Liver (tissue), 9 donors: Measurements from ENCODE around the gene CARD11. TPM values are rescaled to one million over a fixed set of nuclear protein-coding genes. Genes with fewer than 3 reads are reported as not detected.

Source experiments
- DNase-seq: peaks from one replicate; pipeline ENCODE4 v3.0.0-alpha.2; 2017; ENCODE audit warnings: low spot score
- H3K27ac ChIP-seq, 2 donors: one replicate each; pipeline ENCODE4 v1.7.0; 2013; ENCODE audit warnings: inconsistent platforms in 2 of 2, low read length in 2 of 2, control low read depth in 1 of 2, low read depth in 1 of 2, mild to moderate bottlenecking in 1 of 2
- H3K27me3 ChIP-seq, 4 donors: one replicate each; pipeline versions ENCODE4 v1.6.1 to v1.7.0; 2013; ENCODE audit warnings: low read length in 3 of 4, inconsistent platforms in 1 of 4, mild to moderate bottlenecking in 1 of 4, moderate library complexity in 1 of 4; ENCODE audit not compliant: control insufficient read depth in 4 of 4, insufficient read depth in 4 of 4
- H3K36me3 ChIP-seq, 4 donors: one replicate each; pipeline versions ENCODE4 v1.6.1 to v1.7.0; 2013; ENCODE audit warnings: low read length in 3 of 4, mild to moderate bottlenecking in 3 of 4, low read depth in 1 of 4, moderate library complexity in 1 of 4; ENCODE audit not compliant: control insufficient read depth in 4 of 4, insufficient read depth in 3 of 4
- H3K4me1 ChIP-seq, 4 donors: one replicate each; pipeline versions ENCODE4 v1.6.1 to v1.7.0; 2013; ENCODE audit warnings: low read length in 3 of 4, mild to moderate bottlenecking in 3 of 4, moderate library complexity in 1 of 4; ENCODE audit not compliant: control insufficient read depth in 4 of 4, insufficient read depth in 4 of 4
- H3K4me3 ChIP-seq, 3 donors: one replicate each; pipeline versions ENCODE4 v1.6.1 to v1.7.0; 2013; ENCODE audit warnings: low read length in 3 of 3, control low read depth in 1 of 3, low read depth in 1 of 3, mild to moderate bottlenecking in 1 of 3
- H3K9ac ChIP-seq, 2 donors: one replicate each; pipeline ENCODE4 v1.7.0; 2013; ENCODE audit warnings: low read length in 2 of 2, mild to moderate bottlenecking in 2 of 2, moderate library complexity in 2 of 2, control low read depth in 1 of 2, low read depth in 1 of 2
- H3K9me3 ChIP-seq, 4 donors: one replicate each; pipeline versions ENCODE4 v1.6.1 to v1.7.0; 2013; ENCODE audit warnings: low read length in 3 of 4; ENCODE audit not compliant: control insufficient read depth in 4 of 4
- EGR1 ChIP-seq, 2 donors: IDR thresholded peaks; 2 replicates each; pipeline ENCODE4 v1.6.1; 2016 to 2018; ENCODE audit warnings: antibody characterized with exemption in 2 of 2, low read depth in 2 of 2
- FOXA1 ChIP-seq: IDR thresholded peaks from 2 replicates; pipeline ENCODE4 v1.6.1; 2016; ENCODE audit warnings: antibody characterized with exemption
- FOXA2 ChIP-seq: IDR thresholded peaks from 2 replicates; pipeline ENCODE4 v1.6.1; 2016; ENCODE audit warnings: antibody characterized with exemption
- GABPA ChIP-seq, 2 donors: IDR thresholded peaks in 1 of 2; conservative IDR thresholded peaks in 1 of 2; 2 replicates each; pipeline ENCODE4 v1.6.1; 2016; ENCODE audit warnings: antibody characterized with exemption in 2 of 2, mild to moderate bottlenecking in 1 of 2, moderate library complexity in 1 of 2
- HNF4A ChIP-seq, 2 donors: conservative IDR thresholded peaks; 2 replicates each; pipeline ENCODE4 v1.6.1; 2016; ENCODE audit warnings: antibody characterized with exemption in 2 of 2, mild to moderate bottlenecking in 2 of 2
- HNF4G ChIP-seq: IDR thresholded peaks from 2 replicates; pipeline ENCODE4 v1.6.1; 2016; ENCODE audit warnings: antibody characterized with exemption
- JUND ChIP-seq, 2 donors: IDR thresholded peaks; 2 replicates each; pipeline ENCODE4 v1.6.1; 2016; ENCODE audit warnings: antibody characterized with exemption in 2 of 2
- NR2F2 ChIP-seq: IDR thresholded peaks from 2 replicates; pipeline ENCODE4 v1.6.1; 2016; ENCODE audit warnings: antibody characterized with exemption
- RAD21 ChIP-seq, 2 donors: IDR thresholded peaks; 2 replicates each; pipeline ENCODE4 v1.6.1; 2016; ENCODE audit warnings: antibody characterized with exemption in 2 of 2, mild to moderate bottlenecking in 2 of 2
- RXRA ChIP-seq, 2 donors: IDR thresholded peaks; 2 replicates each; pipeline ENCODE4 v1.6.1; 2017 to 2018; ENCODE audit warnings: antibody characterized with exemption in 2 of 2, mild to moderate bottlenecking in 1 of 2
- SP1 ChIP-seq: IDR thresholded peaks from 2 replicates; pipeline ENCODE4 v1.6.1; 2018; ENCODE audit warnings: antibody characterized with exemption, mild to moderate bottlenecking
- TAF1 ChIP-seq: conservative IDR thresholded peaks from 2 replicates; pipeline ENCODE4 v1.6.1; 2016; ENCODE audit warnings: antibody characterized with exemption, mild to moderate bottlenecking
- YY1 ChIP-seq: IDR thresholded peaks from 2 replicates; pipeline ENCODE4 v1.6.1; 2016; ENCODE audit warnings: antibody characterized with exemption, mild to moderate bottlenecking
- WGBS: extraction: QIAGEN DNeasy Blood & Tissue Kit; methylation state at CpG from one replicate; pipeline ENCODE4 v1.1.7; 2013; 5-methylcytosine and 5-hydroxymethylcytosine counted together
- polyA plus RNA-seq, 2 donors: library from polyadenylated mRNA; stranded (reverse) in 1 of 2; unstranded in 1 of 2; fragments of 200-250 nt in 1 of 2; fragments of >200 nt in 1 of 2; fragmentation: Nextera tagmentation in 1 of 2; extraction: Ambion mirVana in 1 of 2; gene quantifications; one replicate each; pipeline versions ENCODE4 v1.2.1 to v1.2.3, GENCODE V29; 2013 to 2015
- total RNA-seq, 2 donors: library from RNA; depleted of rRNA; stranded (reverse); fragments of >200 nt; gene quantifications; one replicate each; pipeline ENCODE4 v1.2.3, GENCODE V29; 2014
- TF ChIP-seq, protein P1 (sequence below): fragments of 150-350 bp; IDR thresholded peaks from 2 replicates; pipeline ENCODE4 v1.5.1; 2017; ENCODE audit warnings: improper control_type of control experiment, low read depth, low read length; ENCODE audit not compliant: missing input control
- TF ChIP-seq, protein P2 (sequence below): IDR thresholded peaks from 2 replicates; pipeline ENCODE4 v1.6.1; 2016; ENCODE audit warnings: antibody characterized with exemption
- TF ChIP-seq, protein P3 (sequence below): IDR thresholded peaks from 2 replicates; pipeline ENCODE4 v1.6.1; 2016; ENCODE audit warnings: antibody characterized with exemption
- TF ChIP-seq, protein P4 (sequence below): IDR thresholded peaks from 2 replicates; pipeline ENCODE4 v1.6.1; 2016; ENCODE audit warnings: antibody characterized with exemption
- TF ChIP-seq, protein P5 (sequence below): IDR thresholded peaks from 2 replicates; pipeline ENCODE4 v1.6.1; 2016; ENCODE audit warnings: antibody characterized with exemption, mild to moderate bottlenecking
- donor health status: healthy.
- donor health status: healthy.
- donor health status: healthy.
- donor health status: healthy.
- donor health status: healthy.

CARD11 gene
- total and polyA plus RNA-seq, 4 donors, result 0.42 to 1.3 (median 0.83) TPM

DNA sequence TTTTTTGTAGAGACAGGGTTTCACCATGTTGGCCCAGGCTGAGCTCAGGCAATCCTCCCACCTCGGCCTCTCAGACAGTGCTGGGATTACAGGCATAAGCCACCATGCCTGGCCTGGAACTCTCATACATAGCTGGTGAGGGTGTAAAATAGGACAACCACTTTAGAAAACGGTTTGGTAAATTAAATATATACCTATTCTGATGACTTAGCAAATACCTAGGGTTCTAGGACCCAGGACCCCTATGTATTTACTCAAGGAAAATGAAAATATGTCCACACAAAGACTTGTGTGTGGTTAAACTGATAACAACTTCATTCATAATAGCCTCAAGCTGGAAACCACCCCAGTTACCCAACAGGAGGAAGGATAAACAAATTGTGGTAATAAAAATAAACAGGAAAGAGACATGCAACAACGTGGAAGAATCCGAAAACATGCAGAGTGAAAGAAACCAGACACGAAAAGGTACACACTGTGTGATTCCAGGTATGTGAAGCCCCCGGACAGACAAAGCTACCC, 52.7 kb downstream of the CARD11 start:
- H3K4me3 ChIP-seq, result no peak overlapping the region
- no peaks in the 10 kb centered on the region for H3K27me3 ChIP-seq
- H3K9ac ChIP-seq, result no peak overlapping the region
- no peaks in the 10 kb centered on the region for H3K36me3 ChIP-seq
- 72% methylated on average over 6 of the region's 6 CpGs for WGBS
- H3K4me1 ChIP-seq, result no peaks in the 10 kb centered on the region
- no peak for DNase-seq
- no peak for TF ChIP-seq RAD21 (IDR thresholded peaks at IDR 0.05)
- TF ChIP-seq, protein P1, sequence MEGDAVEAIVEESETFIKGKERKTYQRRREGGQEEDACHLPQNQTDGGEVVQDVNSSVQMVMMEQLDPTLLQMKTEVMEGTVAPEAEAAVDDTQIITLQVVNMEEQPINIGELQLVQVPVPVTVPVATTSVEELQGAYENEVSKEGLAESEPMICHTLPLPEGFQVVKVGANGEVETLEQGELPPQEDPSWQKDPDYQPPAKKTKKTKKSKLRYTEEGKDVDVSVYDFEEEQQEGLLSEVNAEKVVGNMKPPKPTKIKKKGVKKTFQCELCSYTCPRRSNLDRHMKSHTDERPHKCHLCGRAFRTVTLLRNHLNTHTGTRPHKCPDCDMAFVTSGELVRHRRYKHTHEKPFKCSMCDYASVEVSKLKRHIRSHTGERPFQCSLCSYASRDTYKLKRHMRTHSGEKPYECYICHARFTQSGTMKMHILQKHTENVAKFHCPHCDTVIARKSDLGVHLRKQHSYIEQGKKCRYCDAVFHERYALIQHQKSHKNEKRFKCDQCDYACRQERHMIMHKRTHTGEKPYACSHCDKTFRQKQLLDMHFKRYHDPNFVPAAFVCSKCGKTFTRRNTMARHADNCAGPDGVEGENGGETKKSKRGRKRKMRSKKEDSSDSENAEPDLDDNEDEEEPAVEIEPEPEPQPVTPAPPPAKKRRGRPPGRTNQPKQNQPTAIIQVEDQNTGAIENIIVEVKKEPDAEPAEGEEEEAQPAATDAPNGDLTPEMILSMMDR, result no peak
- TF ChIP-seq HNF4G, result no peak
- TF ChIP-seq TAF1, result no peak
- TF ChIP-seq, protein P2, sequence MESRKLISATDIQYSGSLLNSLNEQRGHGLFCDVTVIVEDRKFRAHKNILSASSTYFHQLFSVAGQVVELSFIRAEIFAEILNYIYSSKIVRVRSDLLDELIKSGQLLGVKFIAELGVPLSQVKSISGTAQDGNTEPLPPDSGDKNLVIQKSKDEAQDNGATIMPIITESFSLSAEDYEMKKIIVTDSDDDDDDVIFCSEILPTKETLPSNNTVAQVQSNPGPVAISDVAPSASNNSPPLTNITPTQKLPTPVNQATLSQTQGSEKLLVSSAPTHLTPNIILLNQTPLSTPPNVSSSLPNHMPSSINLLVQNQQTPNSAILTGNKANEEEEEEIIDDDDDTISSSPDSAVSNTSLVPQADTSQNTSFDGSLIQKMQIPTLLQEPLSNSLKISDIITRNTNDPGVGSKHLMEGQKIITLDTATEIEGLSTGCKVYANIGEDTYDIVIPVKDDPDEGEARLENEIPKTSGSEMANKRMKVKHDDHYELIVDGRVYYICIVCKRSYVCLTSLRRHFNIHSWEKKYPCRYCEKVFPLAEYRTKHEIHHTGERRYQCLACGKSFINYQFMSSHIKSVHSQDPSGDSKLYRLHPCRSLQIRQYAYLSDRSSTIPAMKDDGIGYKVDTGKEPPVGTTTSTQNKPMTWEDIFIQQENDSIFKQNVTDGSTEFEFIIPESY, result no peak
- no peak for TF ChIP-seq SP1
- TF ChIP-seq JUND (IDR thresholded peaks at IDR 0.05), result no peak
- no peak for TF ChIP-seq YY1
- TF ChIP-seq, protein P3, sequence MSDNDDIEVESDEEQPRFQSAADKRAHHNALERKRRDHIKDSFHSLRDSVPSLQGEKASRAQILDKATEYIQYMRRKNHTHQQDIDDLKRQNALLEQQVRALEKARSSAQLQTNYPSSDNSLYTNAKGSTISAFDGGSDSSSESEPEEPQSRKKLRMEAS, result no peak
- no peak for TF ChIP-seq FOXA1
- no peak for TF ChIP-seq FOXA2
- TF ChIP-seq HNF4A (conservative IDR thresholded peaks at IDR 0.05), result no peak
- TF ChIP-seq, protein P4, sequence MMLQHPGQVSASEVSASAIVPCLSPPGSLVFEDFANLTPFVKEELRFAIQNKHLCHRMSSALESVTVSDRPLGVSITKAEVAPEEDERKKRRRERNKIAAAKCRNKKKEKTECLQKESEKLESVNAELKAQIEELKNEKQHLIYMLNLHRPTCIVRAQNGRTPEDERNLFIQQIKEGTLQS, result no peak
- no peak for TF ChIP-seq NR2F2
- TF ChIP-seq, protein P5, sequence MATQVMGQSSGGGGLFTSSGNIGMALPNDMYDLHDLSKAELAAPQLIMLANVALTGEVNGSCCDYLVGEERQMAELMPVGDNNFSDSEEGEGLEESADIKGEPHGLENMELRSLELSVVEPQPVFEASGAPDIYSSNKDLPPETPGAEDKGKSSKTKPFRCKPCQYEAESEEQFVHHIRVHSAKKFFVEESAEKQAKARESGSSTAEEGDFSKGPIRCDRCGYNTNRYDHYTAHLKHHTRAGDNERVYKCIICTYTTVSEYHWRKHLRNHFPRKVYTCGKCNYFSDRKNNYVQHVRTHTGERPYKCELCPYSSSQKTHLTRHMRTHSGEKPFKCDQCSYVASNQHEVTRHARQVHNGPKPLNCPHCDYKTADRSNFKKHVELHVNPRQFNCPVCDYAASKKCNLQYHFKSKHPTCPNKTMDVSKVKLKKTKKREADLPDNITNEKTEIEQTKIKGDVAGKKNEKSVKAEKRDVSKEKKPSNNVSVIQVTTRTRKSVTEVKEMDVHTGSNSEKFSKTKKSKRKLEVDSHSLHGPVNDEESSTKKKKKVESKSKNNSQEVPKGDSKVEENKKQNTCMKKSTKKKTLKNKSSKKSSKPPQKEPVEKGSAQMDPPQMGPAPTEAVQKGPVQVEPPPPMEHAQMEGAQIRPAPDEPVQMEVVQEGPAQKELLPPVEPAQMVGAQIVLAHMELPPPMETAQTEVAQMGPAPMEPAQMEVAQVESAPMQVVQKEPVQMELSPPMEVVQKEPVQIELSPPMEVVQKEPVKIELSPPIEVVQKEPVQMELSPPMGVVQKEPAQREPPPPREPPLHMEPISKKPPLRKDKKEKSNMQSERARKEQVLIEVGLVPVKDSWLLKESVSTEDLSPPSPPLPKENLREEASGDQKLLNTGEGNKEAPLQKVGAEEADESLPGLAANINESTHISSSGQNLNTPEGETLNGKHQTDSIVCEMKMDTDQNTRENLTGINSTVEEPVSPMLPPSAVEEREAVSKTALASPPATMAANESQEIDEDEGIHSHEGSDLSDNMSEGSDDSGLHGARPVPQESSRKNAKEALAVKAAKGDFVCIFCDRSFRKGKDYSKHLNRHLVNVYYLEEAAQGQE, result no peak
- TF ChIP-seq GABPA (IDR thresholded peaks at IDR 0.05 in 1 of 2, conservative IDR thresholded peaks at IDR 0.05 in 1 of 2), result no peak
- no peak for TF ChIP-seq RXRA (IDR thresholded peaks at IDR 0.05)
- TF ChIP-seq EGR1 (IDR thresholded peaks at IDR 0.05; ENCODE audit: low read depth in 2 of 2), result no peak
- peaks cover 0 to 6% (median 1%) of the 10 kb centered on the region in 4 donors for H3K9me3 ChIP-seq
- no peak overlapping the region for H3K27ac ChIP-seq
